Activated CD4-positive, CD25-positive, alpha-beta regulatory T cell treated with anti-CD3 and anti-CD28 coated beads, Interleukin-2, amount 50 U/mL, for 16 hours (primary cell): ENCODE measurements around the gene SCML1.

Source experiments
- DNase-seq: peaks from one replicate; pipeline ENCODE4 v3.0.0-alpha.2; 2020; ENCODE audit warnings: low read depth, low spot score

Gene SCML1

GRCh38 chrX:17788956-17789562 is 51.8 kb downstream of the SCML1 start:
- no peak for DNase-seq

DNA sequence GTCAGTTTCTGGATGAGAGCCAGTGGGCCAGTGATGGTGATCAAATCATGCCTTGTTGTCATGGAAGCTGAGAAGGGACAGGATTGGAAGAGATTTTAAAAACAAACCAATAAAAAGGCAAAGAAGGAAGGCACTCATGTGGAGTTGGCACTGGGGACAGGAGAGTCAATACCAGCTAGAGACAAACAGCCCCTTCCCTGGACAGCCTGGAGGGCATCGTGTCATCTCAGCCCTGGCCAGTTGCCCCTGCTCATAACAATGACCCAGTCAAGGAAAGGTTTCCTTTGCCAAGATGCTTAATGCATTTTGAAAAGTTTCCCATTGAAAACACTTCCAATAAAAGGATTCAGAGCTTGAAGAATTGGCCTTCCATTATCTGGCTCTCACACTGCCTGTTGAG is 55.5 kb downstream of the SCML1 start:
- DNase-seq: no peak

GRCh38 chrX:17798921-17799320 is 61.6 kb downstream of the SCML1 start:
- DNase-seq: no peak

DNA sequence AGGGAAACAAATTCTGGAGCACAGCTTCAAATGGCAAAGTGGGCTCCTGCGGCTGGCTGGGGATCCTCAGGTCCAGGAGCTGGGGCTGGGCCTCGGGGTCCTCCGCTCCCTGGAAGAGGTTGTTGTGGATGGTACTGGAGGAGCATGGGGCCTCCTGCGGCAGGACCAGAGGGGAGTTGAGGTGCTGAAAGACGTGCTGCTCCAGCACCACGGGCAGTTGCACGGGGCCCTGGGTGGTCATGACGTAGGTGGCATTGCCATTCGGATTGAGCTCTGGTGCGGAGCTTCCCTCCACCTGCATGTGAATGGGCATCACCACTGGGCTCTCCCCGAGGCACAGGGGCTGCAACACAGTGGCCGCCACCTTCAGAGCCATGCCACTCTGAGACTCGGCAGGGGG is 64.1 kb downstream of the SCML1 start:
- DNase-seq: no peak

DNA sequence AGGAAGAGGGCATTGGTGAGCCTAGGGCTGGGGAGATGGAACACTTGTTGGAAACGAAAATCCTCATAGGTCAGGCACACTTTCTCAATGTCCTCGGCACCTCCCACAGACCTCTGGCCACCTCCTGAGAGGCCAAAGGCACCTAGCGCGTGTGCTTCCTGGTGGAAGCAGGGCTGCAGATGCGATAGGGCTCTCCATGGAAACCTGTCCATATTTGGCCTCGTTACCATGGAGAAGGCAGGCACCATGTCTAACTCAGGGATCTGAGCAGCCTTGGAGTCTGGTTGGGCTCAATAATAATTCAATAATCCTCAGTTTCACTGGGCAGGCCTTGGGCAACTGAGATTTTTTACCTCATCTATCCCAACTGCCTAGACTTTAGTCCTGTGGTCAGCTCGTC is 65.5 kb downstream of the SCML1 start:
- DNase-seq: no peak

DNA sequence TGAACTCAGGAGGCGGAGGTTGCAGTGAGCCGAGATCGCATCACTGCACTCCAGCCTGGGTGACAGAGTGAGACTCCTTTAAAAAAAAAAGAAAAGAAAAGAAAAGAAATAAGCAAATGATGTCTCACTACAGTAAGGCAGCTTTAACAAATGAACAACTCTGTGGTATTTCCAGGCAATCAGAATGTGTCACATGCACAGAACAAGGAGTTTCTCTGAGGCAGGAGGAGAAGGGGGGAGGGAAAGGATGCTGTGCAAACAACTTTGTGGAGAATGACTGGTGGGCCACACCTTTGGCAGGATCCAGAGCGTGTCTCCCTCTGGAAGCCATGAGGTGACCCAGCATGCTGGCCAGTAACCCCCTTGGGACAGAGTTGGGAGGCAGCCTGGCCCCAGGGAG is 66.2 kb downstream of the SCML1 start:
- DNase-seq: no peak
